Transverse colon (tissue), 4 donors: Measurements from ENCODE around the gene ETS2.

Experiments
- CTCF ChIP-seq, 5 experiments: fragments of 200-600 bp in 3 of 5; fragments of 450-650 bp in 2 of 5; sonication (generic) in 3 of 5; IDR thresholded peaks; 1 replicate in 2 of 5; 2 replicates in 3 of 5; pipeline ENCODE4 v1.5.1; 2016 to 2017; ENCODE audit warnings: antibody characterized with exemption in 5 of 5, inconsistent platforms in 3 of 5, mild to moderate bottlenecking in 2 of 5, moderate library complexity in 1 of 5
- EP300 ChIP-seq: sonication (generic); formaldehyde crosslinking; IDR thresholded peaks from one replicate; pipeline ENCODE4 v1.6.1; 2017; ENCODE audit warnings: antibody characterized with exemption, low read depth
- POLR2AphosphoS5 ChIP-seq, 3 donors: sonication (generic); formaldehyde crosslinking; IDR thresholded peaks; one replicate each; pipeline ENCODE4 v1.6.1; 2016; ENCODE audit warnings: antibody characterized with exemption in 3 of 3

- TF ChIP-seq CTCF (IDR thresholded peaks at IDR 0.05) (peak in 2 of 5 experiments; percentile 21 to 26), EP300 (no peak), POLR2AphosphoS5 (IDR thresholded peaks at IDR 0.05) (no peak)
Observed at GRCh38 chr21:38806153-38806941, 618 bp downstream of the ETS2 start.
